Choroid plexus epithelial cell (primary cell): ENCODE results near the gene NR3C1.

Experiments used
- DNase-seq: peaks from one replicate; pipeline ENCODE4 v3.0.0-alpha.2; 2010; ENCODE audit warnings: low read depth
- H3K4me3 ChIP-seq: 2 replicates; pipeline ENCODE4 v1.5.1; 2011; ENCODE audit warnings: low read depth, mild to moderate bottlenecking, control low read depth, low read length, moderate library complexity
- CTCF ChIP-seq: conservative IDR thresholded peaks from 2 replicates; pipeline ENCODE4 v1.5.1; 2011; ENCODE audit warnings: low read depth, mild to moderate bottlenecking, control low read depth, inconsistent platforms, low read length, moderate library complexity

Gene NR3C1

DNA sequence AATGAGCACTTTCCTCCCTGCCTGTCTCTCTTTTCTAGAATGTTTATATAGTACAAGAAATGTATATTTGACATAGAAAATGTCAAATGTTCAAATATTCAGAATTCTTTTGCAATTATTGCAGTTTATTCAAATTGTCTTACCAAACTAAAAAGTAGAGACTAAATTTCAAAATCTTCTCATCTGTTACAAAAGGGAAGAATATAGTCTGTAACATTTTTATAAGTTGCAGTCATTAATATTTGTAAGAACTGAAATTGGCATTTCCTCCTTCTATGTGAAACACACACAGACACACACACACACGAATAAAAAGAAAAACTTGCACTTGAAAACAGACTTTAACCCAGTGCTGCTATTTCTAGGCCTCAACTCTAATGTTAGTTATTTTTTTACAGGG lies 56.4 kb downstream of the NR3C1 start:
- no peak for TF ChIP-seq CTCF
- no peak for DNase-seq
- H3K4me3 ChIP-seq: no peak overlapping the region

DNA sequence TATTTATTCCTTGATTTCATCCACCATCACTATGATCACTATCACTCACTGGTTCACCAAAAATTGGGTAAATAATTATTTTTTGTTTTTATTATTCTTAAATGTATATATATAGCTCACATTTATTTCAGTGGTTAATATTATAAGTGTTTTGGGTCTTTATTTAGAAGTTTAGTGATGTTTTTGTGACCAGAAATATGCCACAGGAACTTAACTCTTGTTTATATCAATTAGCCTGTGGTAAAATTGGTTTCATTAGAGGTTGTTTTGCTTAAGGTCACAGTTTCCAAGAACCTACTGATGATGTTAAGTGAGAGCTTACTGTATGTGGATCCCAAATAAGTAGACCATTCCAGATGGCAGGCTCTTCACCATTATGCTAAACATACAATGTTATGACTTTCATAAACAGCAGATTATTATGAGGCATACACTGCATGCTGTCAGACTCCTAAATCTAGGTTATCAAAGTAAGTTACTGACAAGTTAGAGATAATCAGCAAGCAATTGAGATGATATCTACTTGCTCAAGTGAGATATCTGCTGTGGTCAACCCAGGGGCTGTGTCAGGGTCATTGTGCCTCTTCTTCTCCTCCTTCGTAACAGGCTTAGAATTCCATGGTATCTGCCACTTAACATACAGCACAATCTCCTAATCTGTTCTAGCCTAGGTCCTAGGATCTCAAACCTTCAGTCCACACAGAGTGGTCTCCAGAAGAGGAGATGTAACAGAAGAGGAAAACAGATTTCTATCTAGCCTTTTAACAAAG lies 57.6 kb downstream of the NR3C1 start:
- no peak for DNase-seq
- no peak for TF ChIP-seq CTCF
- H3K4me3 ChIP-seq: no peak overlapping the region

GRCh38 chr5:143343042-143343441 lies 60.4 kb downstream of the NR3C1 start:
- no peak overlapping the region for H3K4me3 ChIP-seq
- no peak for DNase-seq
- TF ChIP-seq CTCF: no peak

- no peak for TF ChIP-seq CTCF
- no peak for DNase-seq
- H3K4me3 ChIP-seq: no peak overlapping the region
These were observed 60.9 kb downstream of the NR3C1 start for GRCh38 chr5:143342607-143343006.

GRCh38 chr5:143341807-143342570 lies 61.5 kb downstream of the NR3C1 start:
- no peak for TF ChIP-seq CTCF

DNA sequence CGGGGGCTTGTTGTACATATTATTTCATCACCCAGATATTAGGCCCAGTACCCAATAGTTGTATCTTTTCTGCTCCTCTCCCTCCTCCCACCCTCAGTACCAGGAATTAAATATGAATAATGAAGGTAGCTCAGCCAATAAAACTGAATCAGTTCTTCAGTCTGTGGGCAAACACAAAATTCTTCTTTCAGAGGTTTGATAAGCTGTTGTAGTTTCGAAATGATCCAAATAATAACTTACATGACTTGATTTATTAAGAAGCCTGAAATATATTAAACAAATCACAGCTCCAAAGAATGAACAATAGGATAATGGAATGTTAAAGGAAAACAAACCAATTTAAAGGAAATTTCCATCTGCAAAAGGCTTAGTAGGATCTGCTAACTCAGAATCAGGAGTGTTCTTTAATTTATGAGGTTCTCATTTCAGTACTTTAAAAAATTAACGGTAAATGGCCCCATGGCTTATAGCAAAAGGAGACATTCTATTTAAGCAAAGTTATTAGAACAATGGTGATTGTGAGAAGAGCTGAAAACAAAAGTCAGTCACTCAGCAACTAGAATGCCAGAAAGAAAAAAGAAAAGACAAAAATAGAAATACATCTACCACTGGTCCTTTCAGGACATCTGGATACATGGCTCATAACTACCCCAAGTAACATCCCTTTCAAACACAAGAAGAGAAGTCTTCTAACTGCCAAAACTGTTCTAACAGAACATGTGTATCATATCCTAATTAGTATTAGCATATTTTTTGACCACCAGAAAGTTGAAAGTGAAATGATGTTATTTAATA lies 62.4 kb downstream of the NR3C1 start:
- no peak for DNase-seq
- TF ChIP-seq CTCF: no peak
- H3K4me3 ChIP-seq: no peak overlapping the region

More at GRCh38 chr5:143341807-143342570, 61.5 kb downstream of the NR3C1 start:
- peak; percentile 65 for DNase-seq
- no peak overlapping the region for H3K4me3 ChIP-seq
